Type B pancreatic cell (in vitro differentiated cells): ENCODE measurements around the gene IMMP2L. TPM values are rescaled to one million over a fixed set of nuclear protein-coding genes. Genes with fewer than 3 reads are reported as not detected.

ENCODE experiments used
- DNase-seq: peaks from one replicate; pipeline ENCODE4 v3.0.0; 2021; ENCODE audit warnings: mixed read lengths; ENCODE audit not compliant: unreplicated experiment; ENCODE audit errors: extremely low spot score
- H3K27ac Mint-ChIP-seq: 2 replicates; pipeline ENCODE4 v1.8.0; 2021; ENCODE audit warnings: mild to moderate bottlenecking, mixed read lengths
- H3K27me3 Mint-ChIP-seq: 2 replicates; pipeline ENCODE4 v1.8.0; 2021; ENCODE audit warnings: mixed read lengths
- H3K36me3 Mint-ChIP-seq: 2 replicates; pipeline ENCODE4 v1.8.0; 2021; ENCODE audit warnings: mixed read lengths
- H3K4me1 Mint-ChIP-seq: one replicate; pipeline ENCODE4 v1.8.0; 2021; ENCODE audit warnings: mixed read lengths; ENCODE audit not compliant: unreplicated experiment
- H3K4me3 Mint-ChIP-seq: 2 replicates; pipeline ENCODE4 v1.8.0; 2021; ENCODE audit warnings: mild to moderate bottlenecking, mixed read lengths
- H3K9me3 Mint-ChIP-seq: 2 replicates; pipeline ENCODE4 v1.8.0; 2021; ENCODE audit warnings: mixed read lengths
- CTCF ChIP-seq: fragments of 200-600 bp; sonication (generic); conservative IDR thresholded peaks from 2 replicates; pipeline ENCODE4 v1.5.0; 2021; ENCODE audit warnings: antibody characterized with exemption, mild to moderate bottlenecking
- total RNA-seq: library from RNA; stranded (reverse); gene quantifications from 2 replicates; pipeline ENCODE4 v1.2.1, GENCODE V29; 2021; ENCODE audit warnings: low replicate concordance

The IMMP2L gene
- total RNA-seq, 1 donor from 2014 or later: 23.0 TPM

- Mint-ChIP-seq H3K9me3 (no peaks in the 10 kb centered on the region), H3K36me3 (no peaks in the 10 kb centered on the region), H3K27ac (no peak overlapping the region), H3K27me3 (no peaks in the 10 kb centered on the region), H3K4me3 (no peak overlapping the region), H3K4me1 (no peaks in the 10 kb centered on the region)
- no peak for DNase-seq
- no peak for TF ChIP-seq CTCF
Measured at GRCh38 chr7:110973196-110973990, 588.9 kb downstream of the IMMP2L start.

DNA sequence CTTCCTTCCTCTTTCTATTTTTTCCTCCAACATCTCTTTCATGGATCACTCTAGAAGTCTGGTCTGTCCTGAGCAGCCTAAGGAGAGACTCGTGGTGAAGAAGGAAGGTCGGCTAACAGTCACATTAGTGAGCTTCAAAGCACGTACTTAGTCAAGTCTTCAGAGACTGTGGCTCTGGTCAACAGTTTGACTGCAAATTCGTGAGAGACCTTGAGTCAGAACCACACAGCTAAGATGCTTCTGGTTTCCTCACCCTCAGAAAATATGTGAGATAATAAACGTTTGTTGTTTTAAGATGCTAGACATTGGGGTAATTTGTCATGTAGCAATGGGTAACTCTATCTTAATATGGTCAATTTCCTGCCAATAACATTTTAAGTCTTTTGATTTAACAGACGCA lies 597.5 kb downstream of the IMMP2L start:
- Mint-ChIP-seq H3K27ac (no peak overlapping the region), H3K36me3 (no peaks in the 10 kb centered on the region), H3K27me3 (no peaks in the 10 kb centered on the region), H3K4me3 (no peak overlapping the region), H3K4me1 (peaks cover 9% of the 10 kb centered on the region), H3K9me3 (no peaks in the 10 kb centered on the region)
- TF ChIP-seq CTCF: no peak
- DNase-seq: no peak

DNA sequence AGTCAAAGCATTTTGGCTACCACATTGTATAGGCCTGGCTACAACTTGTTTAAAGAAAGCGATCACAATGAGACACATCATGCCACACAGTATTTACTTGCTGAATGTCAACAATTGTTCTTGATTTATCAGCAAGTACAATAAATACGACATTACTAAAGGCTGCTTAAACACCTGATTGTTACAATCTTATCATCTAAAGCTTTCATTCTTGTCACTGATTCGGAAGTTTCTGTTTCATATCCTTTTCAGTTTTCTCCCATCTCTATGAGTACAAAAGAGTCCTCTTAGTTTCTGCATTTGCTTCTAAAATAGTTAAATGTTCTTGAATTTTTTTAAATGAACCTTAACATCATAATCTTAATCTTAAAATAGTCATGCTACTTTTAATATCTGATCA lies 599.5 kb downstream of the IMMP2L start:
- Mint-ChIP-seq H3K27me3 (no peaks in the 10 kb centered on the region), H3K36me3 (no peaks in the 10 kb centered on the region), H3K4me1 (peaks cover 9% of the 10 kb centered on the region), H3K9me3 (no peaks in the 10 kb centered on the region), H3K27ac (no peak overlapping the region), H3K4me3 (no peak overlapping the region)
- TF ChIP-seq CTCF: no peak
- no peak for DNase-seq

DNA sequence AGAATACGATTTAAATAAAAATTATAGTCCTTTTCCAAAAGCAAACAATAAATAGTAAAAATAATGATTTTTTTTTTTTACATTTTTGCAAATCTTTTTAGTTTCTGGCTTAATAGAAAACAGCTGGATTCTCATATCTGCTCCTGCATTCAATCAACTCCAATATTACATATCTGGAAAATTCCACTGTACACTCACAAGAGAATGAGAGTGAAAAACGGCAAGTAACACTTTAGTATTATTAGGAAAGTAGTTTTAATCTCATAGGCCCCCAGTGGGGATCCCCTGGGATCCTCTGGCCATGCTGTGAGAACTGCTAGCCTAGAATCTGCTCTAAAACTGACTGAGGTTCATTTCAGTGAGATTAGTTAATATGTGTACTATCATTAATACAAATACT lies 599.9 kb downstream of the IMMP2L start:
- Mint-ChIP-seq H3K9me3 (no peaks in the 10 kb centered on the region), H3K27ac (no peak overlapping the region), H3K36me3 (no peaks in the 10 kb centered on the region), H3K4me1 (peaks cover 9% of the 10 kb centered on the region), H3K4me3 (no peak overlapping the region), H3K27me3 (no peaks in the 10 kb centered on the region)
- no peak for DNase-seq
- TF ChIP-seq CTCF: no peak

GRCh38 chr7:110960811-110961210 lies 601.5 kb downstream of the IMMP2L start:
- Mint-ChIP-seq H3K27ac (no peak overlapping the region), H3K27me3 (no peaks in the 10 kb centered on the region), H3K9me3 (no peaks in the 10 kb centered on the region), H3K4me3 (no peak overlapping the region), H3K36me3 (no peaks in the 10 kb centered on the region), H3K4me1 (peaks cover 9% of the 10 kb centered on the region)
- no peak for DNase-seq
- no peak for TF ChIP-seq CTCF

DNA sequence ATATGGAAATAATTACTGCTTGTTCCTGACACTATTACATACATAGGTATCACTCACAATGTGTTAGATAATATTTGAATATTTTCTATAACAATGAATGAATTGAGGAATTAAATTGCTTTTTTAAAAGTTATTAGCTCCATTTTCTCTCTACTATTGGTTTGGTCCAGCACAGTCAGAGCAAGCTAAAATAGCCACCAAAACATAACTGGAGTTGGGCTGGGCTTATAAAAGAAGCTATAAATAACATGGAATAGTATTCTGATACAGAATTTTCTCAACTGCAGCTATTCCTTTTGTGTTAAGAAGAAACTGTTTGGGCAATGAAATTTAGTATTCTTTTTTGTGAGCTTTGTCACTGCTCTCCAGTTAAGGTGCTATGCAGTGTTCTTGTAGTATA lies 614.0 kb downstream of the IMMP2L start:
- no peak overlapping the region for H3K27ac Mint-ChIP-seq

More for the DNA sequence above, 614.0 kb downstream of the IMMP2L start:
- Mint-ChIP-seq H3K36me3 (no peaks in the 10 kb centered on the region), H3K4me3 (no peak overlapping the region), H3K4me1 (peaks cover 11% of the 10 kb centered on the region), H3K9me3 (no peaks in the 10 kb centered on the region), H3K27me3 (no peaks in the 10 kb centered on the region)
- TF ChIP-seq CTCF: no peak
- DNase-seq: no peak
